ENCODE results near the gene INPP1.
"Not testable (repeated sequence)": the region's sequence is repeated elsewhere in the genome, so short reads cannot be mapped to it uniquely, and the experiment has no call there.

INPP1 gene

GRCh38 chr2:190355968-190356644, 12.7 kb downstream of the INPP1 start:
- no peak for TF ChIP-seq ZFX (IDR thresholded peaks at IDR 0.05)
- no peak for TF ChIP-seq CTCF (conservative IDR thresholded peaks at IDR 0.05)
- no peak overlapping the region for H3K27ac ChIP-seq

GRCh38 chr2:190357600-190357999, 14.2 kb downstream of the INPP1 start:
- no peak overlapping the region for H3K27ac ChIP-seq
- TF ChIP-seq CTCF (conservative IDR thresholded peaks at IDR 0.05) = no peak
- TF ChIP-seq ZFX (IDR thresholded peaks at IDR 0.05) = no peak

GRCh38 chr2:190358655-190359448, 15.5 kb downstream of the INPP1 start:
- not testable (repeated sequence) for H3K27ac ChIP-seq

- H3K27ac ChIP-seq = no peak overlapping the region
- no peak for TF ChIP-seq CTCF (conservative IDR thresholded peaks at IDR 0.05)
- no peak for TF ChIP-seq ZFX (IDR thresholded peaks at IDR 0.05)
These were observed 17.2 kb downstream of the INPP1 start for GRCh38 chr2:190360561-190360960.

GRCh38 chr2:190360965-190361364, 17.6 kb downstream of the INPP1 start:
- no peak overlapping the region for H3K27ac ChIP-seq
- no peak for TF ChIP-seq CTCF (conservative IDR thresholded peaks at IDR 0.05)
- TF ChIP-seq ZFX (IDR thresholded peaks at IDR 0.05) = no peak

- H3K27ac ChIP-seq = no peak overlapping the region
- TF ChIP-seq CTCF (conservative IDR thresholded peaks at IDR 0.05) (no peak), ZFX (IDR thresholded peaks at IDR 0.05) (no peak)
These were observed 18.2 kb downstream of the INPP1 start for GRCh38 chr2:190361572-190361971.

GRCh38 chr2:190362894-190363293, 19.5 kb downstream of the INPP1 start:
- no peak overlapping the region for H3K27ac ChIP-seq
- no peak for TF ChIP-seq ZFX (IDR thresholded peaks at IDR 0.05)
- TF ChIP-seq CTCF (conservative IDR thresholded peaks at IDR 0.05) = no peak

All from C4-2B (cell line).